HCT116 (cell line): ENCODE results near the gene ZNF8. TPM values are rescaled to one million over a fixed set of nuclear protein-coding genes. Genes with fewer than 3 reads are reported as not detected.
"Not testable (repeated sequence)": the region's sequence is repeated elsewhere in the genome, so short reads cannot be mapped to it uniquely, and the experiment has no call there.

Source experiments
- ATAC-seq: fragments of 200-7000 bp; cut with Tn5 transposase; 2 replicates; pipeline ENCODE4 v1.9.1; 2020; ENCODE audit warnings: mild to moderate bottlenecking, moderate library complexity
- BruUV-seq: library from RNA; stranded (reverse); fragments of 400-500 nt; replicated peaks from 2 replicates; lab custom pipeline; 2021; lab: Mats Ljungman, UMichigan
- CTCF ChIA-PET: fragments of 300-600 bp; sonication (Branson Sonifier 250); formaldehyde crosslinking; loops from one replicate; lab custom pipeline; 2021; ENCODE audit warnings: antibody characterized with exemption; lab: Charles Lee
- POLR2A ChIA-PET: fragments of 300-600, 350-600 bp; sonication (Branson Sonifier 250); formaldehyde crosslinking; loops from one replicate; lab custom pipeline; 2021; ENCODE audit warnings: antibody characterized with exemption; lab: Charles Lee
- RAD21 ChIA-PET, 2 experiments: fragments of 300-600 bp; sonication (Branson Sonifier 250); formaldehyde crosslinking; loops; one replicate each; lab custom pipeline; 2023; ENCODE audit warnings: low total read pairs in 2 of 2; ENCODE audit not compliant: uncharacterized antibody in 2 of 2, unreplicated experiment in 2 of 2, low non-redundant PET in 1 of 2; lab: Charles Lee
- DNase-seq: peaks from one replicate; pipeline ENCODE4 v3.0.0-alpha.2; 2010; ENCODE audit warnings: low read depth, low spot score
- H2AFZ ChIP-seq: fragments of 200-600 bp; shearing (Covaris generic), sonication (generic); 2 replicates; pipeline ENCODE4 v1.6.1; 2017; ENCODE audit warnings: low read depth, mixed run types, mixed read lengths, antibody characterized with exemption, low read length; ENCODE audit not compliant: poor library complexity, severe bottlenecking
- H3K27ac ChIP-seq: 2 replicates; pipeline ENCODE4 v1.5.1; 2012; ENCODE audit warnings: low read depth, low read length
- H3K27me3 ChIP-seq: fragments of 200-600 bp; sonication (generic); 2 replicates; pipeline ENCODE4 v1.6.1; 2016; ENCODE audit warnings: mixed run types, low read length, mixed read lengths; ENCODE audit not compliant: insufficient read depth
- H3K36me3 ChIP-seq, 2 experiments: fragments of 200-500 bp in 1 of 2; fragments of 200-600 bp in 1 of 2; sonication (Bioruptor generic) in 1 of 2; sonication (generic) in 1 of 2; 2 replicates each; pipeline versions ENCODE4 v1.5.1 to v1.6.1; 2014 to 2016; ENCODE audit warnings: low read length in 2 of 2, inconsistent platforms in 1 of 2, mixed read lengths in 1 of 2, mixed run types in 1 of 2; ENCODE audit not compliant: insufficient read depth in 2 of 2, control insufficient read depth in 1 of 2
- H3K4me1 ChIP-seq, 2 experiments: fragments of 200-600 bp in 1 of 2; sonication (generic) in 1 of 2; 2 replicates each; pipeline versions ENCODE4 v1.5.1 to v1.6.1; 2012 to 2017; ENCODE audit warnings: low read length in 2 of 2, inconsistent platforms in 1 of 2, mild to moderate bottlenecking in 1 of 2, mixed read lengths in 1 of 2, mixed run types in 1 of 2, moderate library complexity in 1 of 2; ENCODE audit not compliant: insufficient read depth in 2 of 2, control insufficient read depth in 1 of 2
- H3K4me2 ChIP-seq: fragments of 200-600 bp; sonication (generic); 2 replicates; pipeline ENCODE4 v1.6.1; 2017; ENCODE audit warnings: mixed run types, low read length, mixed read lengths
- H3K4me3 ChIP-seq, 2 experiments: fragments of 200-600 bp in 1 of 2; sonication (generic) in 1 of 2; replicated peaks in 1 of 2; 2 replicates each; pipeline ENCODE4 v1.5.1; 2011 to 2016; ENCODE audit warnings: low read length in 2 of 2, control low read depth in 1 of 2, low read depth in 1 of 2, mild to moderate bottlenecking in 1 of 2, mixed read lengths in 1 of 2, mixed run types in 1 of 2
- H3K79me2 ChIP-seq: fragments of 200-600 bp; sonication (generic); 2 replicates; pipeline ENCODE4 v1.6.1; 2017; ENCODE audit warnings: mild to moderate bottlenecking, mixed run types, low read length, moderate library complexity, mixed read lengths; ENCODE audit not compliant: insufficient read depth
- H3K9ac ChIP-seq: fragments of 200-600 bp; sonication (generic); 2 replicates; pipeline ENCODE4 v1.6.1; 2016; ENCODE audit warnings: low read length, mixed read lengths
- H3K9me2 ChIP-seq: fragments of 200-600 bp; sonication (generic), shearing (Covaris generic); 2 replicates; pipeline ENCODE4 v1.6.1; 2017; ENCODE audit warnings: mixed run types, mild to moderate bottlenecking, moderate library complexity; ENCODE audit not compliant: insufficient read depth
- H3K9me3 ChIP-seq, 2 experiments: fragments of 200-500 bp in 1 of 2; fragments of 200-600 bp in 1 of 2; sonication (Bioruptor generic) in 1 of 2; sonication (generic) in 1 of 2; 2 replicates each; pipeline ENCODE4 v1.6.1; 2014 to 2017; ENCODE audit warnings: low read length in 2 of 2, mixed read lengths in 2 of 2, inconsistent platforms in 1 of 2, low read depth in 1 of 2, mild to moderate bottlenecking in 1 of 2, mixed run types in 1 of 2, moderate library complexity in 1 of 2; ENCODE audit not compliant: control insufficient read depth in 1 of 2, insufficient read depth in 1 of 2
- H4K20me1 ChIP-seq: fragments of 200-600 bp; sonication (generic), shearing (Covaris generic); 2 replicates; pipeline ENCODE4 v1.6.1; 2017; ENCODE audit warnings: mixed run types, mild to moderate bottlenecking, moderate library complexity; ENCODE audit not compliant: insufficient read depth
- CBX3 ChIP-seq: IDR thresholded peaks from 2 replicates; pipeline ENCODE4 v1.6.1; 2012; ENCODE audit warnings: low read depth
- CEBPB ChIP-seq: IDR thresholded peaks from 2 replicates; pipeline ENCODE4 v1.6.1; 2012; ENCODE audit warnings: low read depth
- ELF1 ChIP-seq: IDR thresholded peaks from 2 replicates; pipeline ENCODE4 v1.6.1; 2012; ENCODE audit warnings: low read depth, borderline replicate concordance
- FOSL1 ChIP-seq: IDR thresholded peaks from 2 replicates; pipeline ENCODE4 v1.6.1; 2012; ENCODE audit warnings: low read depth
- POLR2A ChIP-seq: IDR thresholded peaks from 2 replicates; pipeline ENCODE4 v1.7.0; 2011; ENCODE audit warnings: borderline replicate concordance; ENCODE audit not compliant: insufficient read depth, insufficient read length; ENCODE audit errors: extremely low read depth
- POLR2AphosphoS5 ChIP-seq: IDR thresholded peaks from 2 replicates; pipeline ENCODE4 v1.6.1; 2011; ENCODE audit warnings: mild to moderate bottlenecking, low read depth, low read length, moderate library complexity
- RAD21 ChIP-seq: IDR thresholded peaks from 2 replicates; pipeline ENCODE4 v1.6.1; 2012; ENCODE audit warnings: low read depth, mild to moderate bottlenecking
- SRF ChIP-seq: IDR thresholded peaks from 2 replicates; pipeline ENCODE4 v1.6.1; 2012; ENCODE audit warnings: low read depth
- TCF7L2 ChIP-seq: IDR thresholded peaks from 2 replicates; pipeline ENCODE4 v1.7.0; 2011; ENCODE audit warnings: borderline replicate concordance, inconsistent platforms; ENCODE audit not compliant: insufficient read depth, insufficient read length; ENCODE audit errors: extremely low read depth
- YY1 ChIP-seq: IDR thresholded peaks from 2 replicates; pipeline ENCODE4 v1.6.1; 2011; ENCODE audit warnings: low read length, low read depth, moderate library complexity, mild to moderate bottlenecking; ENCODE audit not compliant: insufficient replicate concordance; ENCODE audit errors: extremely low read depth
- intact Hi-C: fragments of 100-400 bp; cut with micrococcal nuclease; formaldehyde crosslinking; loops from 2 replicates; pipeline ENCODE4 v1.10.0; 2022
- total RNA-seq: library from RNA; stranded (reverse); gene quantifications from one replicate; pipeline ENCODE4 v1.2.1, GENCODE V29; 2021; ENCODE audit not compliant: unreplicated experiment
- TF ChIP-seq, protein P1 (sequence below), 3 experiments: fragments of 200-600 bp in 1 of 3; sonication (generic) in 1 of 3; IDR thresholded peaks in 2 of 3; conservative IDR thresholded peaks in 1 of 3; 2 replicates each; pipeline ENCODE4 v1.5.1; 2012 to 2017; ENCODE audit warnings: low read depth in 2 of 3, low read length in 2 of 3, antibody characterized with exemption in 1 of 3, borderline replicate concordance in 1 of 3, control low read depth in 1 of 3, mild to moderate bottlenecking in 1 of 3, mixed read lengths in 1 of 3, mixed run types in 1 of 3, moderate library complexity in 1 of 3; ENCODE audit not compliant: insufficient read depth in 1 of 3
- TF ChIP-seq, protein P2 (sequence below): IDR thresholded peaks from 2 replicates; pipeline ENCODE4 v1.6.1; 2012
- TF ChIP-seq, protein P3 (sequence below): IDR thresholded peaks from 2 replicates; pipeline ENCODE4 v1.6.1; 2012; ENCODE audit warnings: low read depth
- TF ChIP-seq, protein P4 (sequence below): IDR thresholded peaks from 2 replicates; pipeline ENCODE4 v1.6.1; 2012

Gene ZNF8
- total RNA-seq, 1 experiment from 2014 or later, result 6.4 TPM

DNA sequence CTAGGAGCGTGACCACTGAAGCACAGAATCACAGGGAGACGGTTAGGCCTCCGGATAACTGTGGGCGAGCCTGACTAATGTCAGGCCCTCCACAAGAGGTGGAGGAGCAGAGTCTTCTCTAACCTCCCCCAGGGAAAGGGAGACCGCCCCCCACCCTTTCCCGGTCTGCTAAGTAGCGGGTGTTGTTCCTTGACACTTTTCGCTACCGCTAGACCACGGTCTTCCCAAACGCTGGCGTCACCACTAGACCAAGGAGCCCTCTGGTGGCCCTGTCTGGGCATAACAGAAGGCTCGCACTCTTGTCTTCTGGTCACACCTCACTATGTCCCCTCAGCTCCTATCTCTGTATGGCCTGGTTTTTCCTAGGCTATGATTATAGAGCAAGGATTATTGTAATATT lies 31.9 kb downstream of the ZNF8 start:
- H3K4me2 ChIP-seq, H3K27ac ChIP-seq, H3K4me3 ChIP-seq, H2AFZ ChIP-seq, H3K9ac ChIP-seq, H3K9me2 ChIP-seq, RAD21 ChIA-PET, BruUV-seq, ATAC-seq, H4K20me1 ChIP-seq, H3K27me3 ChIP-seq, H3K4me1 ChIP-seq, DNase-seq, intact Hi-C loops, POLR2A ChIA-PET: not testable (repeated sequence)
- TF ChIP-seq, protein P1, sequence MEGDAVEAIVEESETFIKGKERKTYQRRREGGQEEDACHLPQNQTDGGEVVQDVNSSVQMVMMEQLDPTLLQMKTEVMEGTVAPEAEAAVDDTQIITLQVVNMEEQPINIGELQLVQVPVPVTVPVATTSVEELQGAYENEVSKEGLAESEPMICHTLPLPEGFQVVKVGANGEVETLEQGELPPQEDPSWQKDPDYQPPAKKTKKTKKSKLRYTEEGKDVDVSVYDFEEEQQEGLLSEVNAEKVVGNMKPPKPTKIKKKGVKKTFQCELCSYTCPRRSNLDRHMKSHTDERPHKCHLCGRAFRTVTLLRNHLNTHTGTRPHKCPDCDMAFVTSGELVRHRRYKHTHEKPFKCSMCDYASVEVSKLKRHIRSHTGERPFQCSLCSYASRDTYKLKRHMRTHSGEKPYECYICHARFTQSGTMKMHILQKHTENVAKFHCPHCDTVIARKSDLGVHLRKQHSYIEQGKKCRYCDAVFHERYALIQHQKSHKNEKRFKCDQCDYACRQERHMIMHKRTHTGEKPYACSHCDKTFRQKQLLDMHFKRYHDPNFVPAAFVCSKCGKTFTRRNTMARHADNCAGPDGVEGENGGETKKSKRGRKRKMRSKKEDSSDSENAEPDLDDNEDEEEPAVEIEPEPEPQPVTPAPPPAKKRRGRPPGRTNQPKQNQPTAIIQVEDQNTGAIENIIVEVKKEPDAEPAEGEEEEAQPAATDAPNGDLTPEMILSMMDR (IDR thresholded peaks at IDR 0.05 in 2 of 3, conservative IDR thresholded peaks at IDR 0.05 in 1 of 3; ENCODE audit: borderline replicate concordance in 1 of 3, insufficient read depth in 1 of 3, low read depth in 2 of 3, low read length in 2 of 3), result peak; percentile 7 to 34 (median 28); a peak in 4 of 6 replicates
- H3K9me3 ChIP-seq, result peaks cover 5 to 17% of the 10 kb centered on the region in 2 experiments; a peak in 1 of 4 replicates
- CTCF ChIA-PET, result interaction anchor here (1.1 kb wide), 1 partner anchor 81 kb away, joined by 3 read pairs; no protein-coding TSS in a partner anchor
- peaks cover 43 to 74% of the 10 kb centered on the region in 2 experiments for H3K36me3 ChIP-seq
- H3K79me2 ChIP-seq, result peaks cover 43% of the 10 kb centered on the region

DNA sequence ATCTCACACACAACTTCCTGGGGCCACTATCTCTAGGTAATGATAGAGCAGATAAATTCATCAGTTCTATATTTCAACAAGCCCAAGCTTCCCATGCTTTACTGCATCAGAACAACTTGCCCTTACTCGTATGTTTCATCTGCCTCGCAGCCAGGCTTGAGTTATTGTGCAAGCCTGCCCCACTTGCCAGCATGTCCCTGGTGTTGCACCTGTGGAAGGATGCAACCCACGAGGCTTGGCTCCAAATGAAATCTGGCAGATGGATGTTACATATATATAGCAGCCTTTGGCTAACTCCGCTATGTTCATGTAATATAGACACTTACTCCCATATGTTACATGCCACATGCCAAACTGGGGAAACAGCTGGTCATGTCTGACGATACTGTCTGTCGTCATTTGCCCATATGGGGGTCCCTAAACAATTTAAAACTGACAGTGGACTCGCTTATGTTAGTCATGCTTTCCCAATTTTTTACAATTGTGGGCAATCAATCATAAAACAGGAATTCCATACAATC lies 32.6 kb downstream of the ZNF8 start:
- H3K4me1 ChIP-seq, result no peaks in the 10 kb centered on the region; a peak in 1 of 4 replicates
- no peak for DNase-seq
- H3K27me3 ChIP-seq, result no peaks in the 10 kb centered on the region
- peaks cover 43 to 72% of the 10 kb centered on the region in 2 experiments for H3K36me3 ChIP-seq
- peaks cover 36% of the 10 kb centered on the region for H3K79me2 ChIP-seq
- no TSS peak for BruUV-seq
- no peak overlapping the region for H3K9ac ChIP-seq
- H3K27ac ChIP-seq, result no peak overlapping the region
- H3K9me3 ChIP-seq, result peaks cover 5 to 17% of the 10 kb centered on the region in 2 experiments; a peak in 1 of 4 replicates
- H3K4me3 ChIP-seq, result no peak overlapping the region
- no peaks in the 10 kb centered on the region for H3K9me2 ChIP-seq
- ChIA-PET CTCF (no interaction called here), POLR2A (no interaction called here), RAD21 (no interaction called here)
- no peak overlapping the region for H2AFZ ChIP-seq
- no peak for ATAC-seq
- no peaks in the 10 kb centered on the region for H4K20me1 ChIP-seq
- H3K4me2 ChIP-seq, result no peak overlapping the region
- intact Hi-C loops, result no loop called here
- TF ChIP-seq TCF7L2 (no peak), RAD21 (no peak), POLR2AphosphoS5 (no peak), POLR2A (no peak), CEBPB (no peak), SRF (no peak), YY1 (no peak), ELF1 (no peak), FOSL1 (no peak), CBX3 (no peak)
- TF ChIP-seq, protein P2, sequence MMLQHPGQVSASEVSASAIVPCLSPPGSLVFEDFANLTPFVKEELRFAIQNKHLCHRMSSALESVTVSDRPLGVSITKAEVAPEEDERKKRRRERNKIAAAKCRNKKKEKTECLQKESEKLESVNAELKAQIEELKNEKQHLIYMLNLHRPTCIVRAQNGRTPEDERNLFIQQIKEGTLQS, result no peak
- TF ChIP-seq, protein P3, sequence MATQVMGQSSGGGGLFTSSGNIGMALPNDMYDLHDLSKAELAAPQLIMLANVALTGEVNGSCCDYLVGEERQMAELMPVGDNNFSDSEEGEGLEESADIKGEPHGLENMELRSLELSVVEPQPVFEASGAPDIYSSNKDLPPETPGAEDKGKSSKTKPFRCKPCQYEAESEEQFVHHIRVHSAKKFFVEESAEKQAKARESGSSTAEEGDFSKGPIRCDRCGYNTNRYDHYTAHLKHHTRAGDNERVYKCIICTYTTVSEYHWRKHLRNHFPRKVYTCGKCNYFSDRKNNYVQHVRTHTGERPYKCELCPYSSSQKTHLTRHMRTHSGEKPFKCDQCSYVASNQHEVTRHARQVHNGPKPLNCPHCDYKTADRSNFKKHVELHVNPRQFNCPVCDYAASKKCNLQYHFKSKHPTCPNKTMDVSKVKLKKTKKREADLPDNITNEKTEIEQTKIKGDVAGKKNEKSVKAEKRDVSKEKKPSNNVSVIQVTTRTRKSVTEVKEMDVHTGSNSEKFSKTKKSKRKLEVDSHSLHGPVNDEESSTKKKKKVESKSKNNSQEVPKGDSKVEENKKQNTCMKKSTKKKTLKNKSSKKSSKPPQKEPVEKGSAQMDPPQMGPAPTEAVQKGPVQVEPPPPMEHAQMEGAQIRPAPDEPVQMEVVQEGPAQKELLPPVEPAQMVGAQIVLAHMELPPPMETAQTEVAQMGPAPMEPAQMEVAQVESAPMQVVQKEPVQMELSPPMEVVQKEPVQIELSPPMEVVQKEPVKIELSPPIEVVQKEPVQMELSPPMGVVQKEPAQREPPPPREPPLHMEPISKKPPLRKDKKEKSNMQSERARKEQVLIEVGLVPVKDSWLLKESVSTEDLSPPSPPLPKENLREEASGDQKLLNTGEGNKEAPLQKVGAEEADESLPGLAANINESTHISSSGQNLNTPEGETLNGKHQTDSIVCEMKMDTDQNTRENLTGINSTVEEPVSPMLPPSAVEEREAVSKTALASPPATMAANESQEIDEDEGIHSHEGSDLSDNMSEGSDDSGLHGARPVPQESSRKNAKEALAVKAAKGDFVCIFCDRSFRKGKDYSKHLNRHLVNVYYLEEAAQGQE, result no peak
- TF ChIP-seq, protein P4, sequence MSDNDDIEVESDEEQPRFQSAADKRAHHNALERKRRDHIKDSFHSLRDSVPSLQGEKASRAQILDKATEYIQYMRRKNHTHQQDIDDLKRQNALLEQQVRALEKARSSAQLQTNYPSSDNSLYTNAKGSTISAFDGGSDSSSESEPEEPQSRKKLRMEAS, result no peak
